Stimulated activated CD4-positive, alpha-beta T cell treated with anti-CD3 and anti-CD28 coated beads, Interleukin-4, amount 100 ng/mL, for 1 hour (primary cell): ENCODE data around the gene GPN3.
"Not testable (repeated sequence)": the region's sequence is repeated elsewhere in the genome, so short reads cannot be mapped to it uniquely, and the experiment has no call there.

Source experiments
- DNase-seq: peaks from one replicate; pipeline ENCODE4 v3.0.0-alpha.2; 2020

The GPN3 gene

GRCh38 chr12:110436231-110436630 is 31.8 kb downstream of the GPN3 start:
- DNase-seq, result no peak

GRCh38 chr12:110431957-110432587 is 36.0 kb downstream of the GPN3 start:
- DNase-seq, result no peak

GRCh38 chr12:110429676-110430075 is 38.4 kb downstream of the GPN3 start:
- not testable (repeated sequence) for DNase-seq

GRCh38 chr12:110426406-110426805 is 41.7 kb downstream of the GPN3 start:
- DNase-seq, result no peak

GRCh38 chr12:110424237-110424636 is 43.8 kb downstream of the GPN3 start:
- no peak for DNase-seq

- DNase-seq, result no peak
Observed at GRCh38 chr12:110421701-110422100, 46.4 kb downstream of the GPN3 start.

GRCh38 chr12:110421159-110421661 is 46.8 kb downstream of the GPN3 start:
- no peak for DNase-seq

- not testable (repeated sequence) for DNase-seq
Observed at GRCh38 chr12:110420644-110421043, 47.4 kb downstream of the GPN3 start.

- DNase-seq, result not testable (repeated sequence)
Observed at GRCh38 chr12:110417113-110417512, 50.9 kb downstream of the GPN3 start.

GRCh38 chr12:110410086-110410485 is 58.0 kb downstream of the GPN3 start:
- DNase-seq, result not testable (repeated sequence)

GRCh38 chr12:110405126-110405662 is 62.9 kb downstream of the GPN3 start:
- DNase-seq, result not testable (repeated sequence)

GRCh38 chr12:110403976-110404682 is 63.9 kb downstream of the GPN3 start:
- DNase-seq, result peak; percentile 78

- DNase-seq, result peak; percentile 85
Observed at GRCh38 chr12:110403146-110403975, 64.7 kb downstream of the GPN3 start, which contains the start of gene ANAPC7. Gene ANAPC7 (minus strand): TSS chr12:110403708. CDS start chr12:110403627, 81 bp downstream.
